OCI-LY7 (cell line): ENCODE results near the gene DDX20. TPM values are rescaled to one million over a fixed set of nuclear protein-coding genes. Genes with fewer than 3 reads are reported as not detected.

Experiments
- BruUV-seq: library from RNA; stranded (reverse); fragments of 400-500 nt; replicated peaks from 2 replicates; lab custom pipeline; 2021; lab: Mats Ljungman, UMichigan
- CTCF ChIA-PET: fragments of 300-600 bp; sonication (Branson Sonifier 250); formaldehyde crosslinking; loops from one replicate; lab custom pipeline; 2022; ENCODE audit warnings: antibody characterized with exemption; ENCODE audit not compliant: unreplicated experiment; lab: Charles Lee
- POLR2A ChIA-PET: fragments of 300-600 bp; sonication (Branson Sonifier 250); formaldehyde crosslinking; loops from one replicate; lab custom pipeline; 2022; ENCODE audit warnings: antibody characterized with exemption; lab: Charles Lee
- DNase-seq: peaks from one replicate; pipeline ENCODE4 v3.0.0-alpha.2; 2015; ENCODE audit warnings: low spot score
- H2AFZ ChIP-seq: fragments of 200-600 bp; sonication (generic), shearing (Covaris generic); 2 replicates; pipeline ENCODE4 v1.6.1; 2014; ENCODE audit warnings: mild to moderate bottlenecking, antibody characterized with exemption, low read length, moderate library complexity
- H3K27ac ChIP-seq: fragments of 200-600 bp; sonication (generic); 2 replicates; pipeline ENCODE4 v1.5.1; 2014; ENCODE audit warnings: mixed run types, low read depth, mild to moderate bottlenecking, moderate library complexity, low read length, inconsistent platforms; ENCODE audit not compliant: poor library complexity, severe bottlenecking
- H3K36me3 ChIP-seq: fragments of 200-600 bp; sonication (generic); 2 replicates; pipeline ENCODE4 v1.6.1; 2014; ENCODE audit warnings: mild to moderate bottlenecking, antibody characterized with exemption, low read length, moderate library complexity, mixed read lengths; ENCODE audit not compliant: insufficient read depth
- H3K4me1 ChIP-seq: fragments of 200-600 bp; sonication (generic); 2 replicates; pipeline ENCODE4 v1.5.1; 2014; ENCODE audit warnings: mild to moderate bottlenecking, low read length; ENCODE audit not compliant: insufficient read depth, poor library complexity, severe bottlenecking
- H3K4me2 ChIP-seq: fragments of 200-600 bp; sonication (generic); 2 replicates; pipeline ENCODE4 v1.6.1; 2014; ENCODE audit warnings: mild to moderate bottlenecking, low read length
- H3K4me3 ChIP-seq: fragments of 200-600 bp; sonication (generic); 2 replicates; pipeline ENCODE4 v1.5.1; 2014; ENCODE audit warnings: mild to moderate bottlenecking, low read depth, low read length; ENCODE audit not compliant: poor library complexity, severe bottlenecking
- H3K79me2 ChIP-seq: fragments of 200-600 bp; sonication (generic); 2 replicates; pipeline ENCODE4 v1.6.1; 2016; ENCODE audit warnings: low read depth, mild to moderate bottlenecking, low read length, moderate library complexity, mixed read lengths; ENCODE audit not compliant: insufficient read depth
- H3K9me2 ChIP-seq: fragments of 200-600 bp; sonication (generic); 2 replicates; pipeline ENCODE4 v1.6.1; 2016; ENCODE audit warnings: mild to moderate bottlenecking, low read length, mixed read lengths; ENCODE audit not compliant: insufficient read depth
- H3K9me3 ChIP-seq: fragments of 200-600 bp; sonication (generic); 2 replicates; pipeline ENCODE4 v1.6.1; 2014; ENCODE audit warnings: mild to moderate bottlenecking, mixed run types, low read length, mixed read lengths
- H4K20me1 ChIP-seq: fragments of 200-600 bp; sonication (generic); 2 replicates; pipeline ENCODE4 v1.6.1; 2014; ENCODE audit warnings: mild to moderate bottlenecking, antibody characterized with exemption, low read length, moderate library complexity, mixed read lengths; ENCODE audit not compliant: insufficient read depth
- CTCF ChIP-seq: fragments of 200-600 bp; sonication (generic); conservative IDR thresholded peaks from 2 replicates; pipeline ENCODE4 v1.5.1; 2014; ENCODE audit warnings: mild to moderate bottlenecking, antibody characterized with exemption, low read length, moderate library complexity, mixed read lengths
- EZH2phosphoT487 ChIP-seq: fragments of 200-600 bp; sonication (generic); IDR thresholded peaks from 2 replicates; pipeline ENCODE4 v1.6.1; 2018; ENCODE audit warnings: low read depth, borderline replicate concordance, mild to moderate bottlenecking, mixed run types, antibody characterized with exemption, low read length, moderate library complexity, mixed read lengths
- intact Hi-C: fragments of 100-400 bp; cut with micrococcal nuclease; formaldehyde crosslinking; loops from one replicate; pipeline ENCODE4 v1.10.0; 2022; ENCODE audit not compliant: unreplicated experiment
- total RNA-seq, 2 experiments: library from RNA; depleted of rRNA in 1 of 2; stranded (reverse); fragments of >200 nt in 1 of 2; shearing (Covaris generic) in 1 of 2; gene quantifications; 2 replicates each; pipeline ENCODE4 v1.2.3, GENCODE V29; 2014 to 2022

DDX20 gene
- total RNA-seq, 2 experiments from 2014 or later, result 30.0 to 32.9 TPM

DNA sequence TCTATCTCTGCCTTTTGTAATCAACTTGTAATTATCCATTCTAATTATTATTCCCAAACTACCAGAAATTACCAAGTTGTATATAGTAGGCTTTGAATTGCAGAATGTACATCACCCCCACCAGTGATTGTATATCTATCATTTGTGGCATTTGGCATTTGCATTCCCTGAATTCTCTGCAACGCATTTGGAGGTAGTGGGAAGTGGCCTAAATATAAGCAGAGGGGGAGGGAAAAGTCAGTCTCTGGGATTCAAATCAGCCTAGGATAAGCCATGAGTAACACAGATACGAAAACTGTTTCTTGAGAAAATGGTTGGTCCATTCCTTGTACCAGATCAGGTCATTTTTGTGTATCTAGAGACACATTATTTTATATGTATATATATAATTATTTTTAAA is 20.7 kb downstream of the DDX20 start:
- Histone ChIP-seq H3K9me3 (no peaks in the 10 kb centered on the region), H4K20me1 (no peaks in the 10 kb centered on the region), H2AFZ (no peak overlapping the region), H3K4me2 (no peak overlapping the region), H3K4me1 (no peaks in the 10 kb centered on the region), H3K27ac (no peak overlapping the region), H3K36me3 (no peaks in the 10 kb centered on the region; the same call in 1 of the 2 replicates), H3K9me2 (no peaks in the 10 kb centered on the region), H3K79me2 (no peaks in the 10 kb centered on the region), H3K4me3 (no peak overlapping the region)
- TF ChIP-seq CTCF (no peak), EZH2phosphoT487 (no peak)
- ChIA-PET CTCF (no interaction called here), POLR2A (interaction anchor here (1.1 kb wide), 1 partner anchor 20 kb away, joined by 4 read pairs; no protein-coding TSS in a partner anchor)
- DNase-seq, result no peak
- intact Hi-C loops, result no loop called here
- BruUV-seq, result no TSS peak

GRCh38 chr1:111776861-111777260 is 21.2 kb downstream of the DDX20 start:
- intact Hi-C loops, result no loop called here
- TF ChIP-seq CTCF (no peak), EZH2phosphoT487 (no peak)

DNA sequence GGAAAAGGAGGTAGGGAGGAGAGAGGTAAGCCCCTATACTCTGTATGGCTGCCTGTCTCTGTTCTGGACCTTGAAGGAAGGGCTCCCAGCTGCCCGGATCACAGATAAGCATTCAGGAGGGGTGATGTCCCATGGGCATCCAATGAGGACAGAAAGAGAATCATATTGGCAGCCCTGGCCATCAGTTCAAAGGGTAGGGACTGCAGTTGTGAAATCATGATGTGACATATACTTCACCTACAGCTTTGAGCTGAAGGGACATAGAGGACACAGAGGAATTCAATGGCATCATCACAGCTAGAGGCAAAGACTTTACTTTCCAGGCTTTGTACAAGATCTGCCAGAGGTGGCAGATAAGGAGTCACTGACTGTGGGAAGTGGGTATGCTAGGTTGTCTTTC is 21.6 kb downstream of the DDX20 start:
- no peak for TF ChIP-seq EZH2phosphoT487
- no peak for TF ChIP-seq CTCF
- ChIA-PET POLR2A (interaction anchor here (1.1 kb wide), 1 partner anchor 20 kb away, joined by 4 read pairs; no protein-coding TSS in a partner anchor), CTCF (no interaction called here)
- Histone ChIP-seq H3K27ac (no peak overlapping the region), H3K4me3 (no peak overlapping the region), H4K20me1 (no peaks in the 10 kb centered on the region), H3K4me2 (no peak overlapping the region), H2AFZ (no peak overlapping the region), H3K4me1 (no peaks in the 10 kb centered on the region), H3K79me2 (no peaks in the 10 kb centered on the region), H3K9me2 (no peaks in the 10 kb centered on the region), H3K9me3 (no peaks in the 10 kb centered on the region), H3K36me3 (no peaks in the 10 kb centered on the region)
- no peak for DNase-seq
- no TSS peak for BruUV-seq
- intact Hi-C loops, result no loop called here

More at GRCh38 chr1:111776861-111777260, 21.2 kb downstream of the DDX20 start:
- Histone ChIP-seq H3K9me3 (no peaks in the 10 kb centered on the region), H4K20me1 (no peaks in the 10 kb centered on the region), H3K79me2 (no peaks in the 10 kb centered on the region), H3K4me2 (no peak overlapping the region), H3K9me2 (no peaks in the 10 kb centered on the region), H2AFZ (no peak overlapping the region), H3K27ac (no peak overlapping the region), H3K4me1 (no peaks in the 10 kb centered on the region), H3K4me3 (no peak overlapping the region), H3K36me3 (no peaks in the 10 kb centered on the region)
- DNase-seq, result no peak
- ChIA-PET POLR2A (interaction anchor here (1.1 kb wide), 1 partner anchor 20 kb away, joined by 4 read pairs; no protein-coding TSS in a partner anchor), CTCF (no interaction called here)
- BruUV-seq, result no TSS peak
